IMR-90 (cell line): ENCODE results near the gene CAPN5. TPM values are rescaled to one million over a fixed set of nuclear protein-coding genes. Genes with fewer than 3 reads are reported as not detected.

Experiments used
- ATAC-seq: fragments of 200-7000 bp; cut with Tn5 transposase; 2 replicates; pipeline ENCODE4 v1.9.1; 2020; ENCODE audit warnings: low read depth, mild to moderate bottlenecking, moderate library complexity
- BruUV-seq: library from RNA; stranded (reverse); fragments of 400-500 nt; replicated peaks from 2 replicates; lab custom pipeline; 2021; lab: Mats Ljungman, UMichigan
- CTCF ChIA-PET: fragments of 300-600 bp; formaldehyde crosslinking; extraction: SDS; loops from one replicate; lab custom pipeline; 2021; ENCODE audit warnings: antibody characterized with exemption; lab: Yijun Ruan, JAX
- POLR2A ChIA-PET: fragments of 300-600 bp; sonication (Branson Sonifier 250); formaldehyde crosslinking; loops from one replicate; lab custom pipeline; 2022; ENCODE audit warnings: antibody characterized with exemption; ENCODE audit not compliant: unreplicated experiment; lab: Charles Lee
- DNase-seq: peaks from one replicate; pipeline ENCODE4 v3.0.0; 2013
- H2AFZ ChIP-seq: replicated peaks from 2 replicates; pipeline ENCODE3; 2013; ENCODE audit warnings: low read length, mild to moderate bottlenecking; ENCODE audit not compliant: poor library complexity
- H2AK5ac ChIP-seq: 2 replicates; pipeline ENCODE4 v1.6.1; 2013; ENCODE audit warnings: low read depth, low read length, inconsistent platforms
- H2AK9ac ChIP-seq: replicated peaks from 2 replicates; pipeline ENCODE3; 2013; ENCODE audit warnings: mild to moderate bottlenecking, low read depth, low read length, moderate library complexity; ENCODE audit not compliant: poor library complexity
- H2BK120ac ChIP-seq: 2 replicates; pipeline ENCODE4 v1.6.1; 2013; ENCODE audit warnings: low read depth, low read length, inconsistent platforms
- H2BK15ac ChIP-seq: 3 replicates; pipeline ENCODE4 v1.6.1; 2013; ENCODE audit warnings: low read depth, low read length, inconsistent platforms
- H2BK20ac ChIP-seq: 2 replicates; pipeline ENCODE4 v1.6.1; 2013; ENCODE audit warnings: low read depth, mild to moderate bottlenecking, inconsistent platforms, low read length, moderate library complexity
- H2BK5ac ChIP-seq: 2 replicates; pipeline ENCODE4 v1.6.1; 2013; ENCODE audit warnings: mild to moderate bottlenecking, low read depth, low read length, inconsistent platforms; ENCODE audit not compliant: poor library complexity, severe bottlenecking
- H3K14ac ChIP-seq: replicated peaks from 2 replicates; pipeline ENCODE4 v1.6.1; 2013; ENCODE audit warnings: low read depth, low read length, inconsistent platforms
- H3K18ac ChIP-seq: 2 replicates; pipeline ENCODE4 v1.6.1; 2013; ENCODE audit warnings: low read depth, low read length, control low read depth
- H3K23ac ChIP-seq: 2 replicates; pipeline ENCODE4 v1.6.1; 2013; ENCODE audit warnings: low read depth, low read length, inconsistent platforms
- H3K27ac ChIP-seq: 2 replicates; pipeline ENCODE4 v1.5.1; 2013; ENCODE audit warnings: mild to moderate bottlenecking, control low read depth, low read length; ENCODE audit not compliant: insufficient read depth
- H3K27me3 ChIP-seq: 2 replicates; pipeline ENCODE4 v1.6.1; 2013; ENCODE audit warnings: low read length; ENCODE audit not compliant: control insufficient read depth, insufficient read depth
- H3K36me3 ChIP-seq: 2 replicates; pipeline ENCODE4 v1.6.1; 2013; ENCODE audit warnings: low read length, mixed read lengths; ENCODE audit not compliant: control insufficient read depth, insufficient read depth
- H3K4ac ChIP-seq: 2 replicates; pipeline ENCODE4 v1.6.1; 2013; ENCODE audit warnings: low read depth, low read length, inconsistent platforms
- H3K4me1 ChIP-seq: 2 replicates; pipeline ENCODE4 v1.6.1; 2013; ENCODE audit warnings: low read length, mixed read lengths; ENCODE audit not compliant: control insufficient read depth, insufficient read depth
- H3K4me2 ChIP-seq: 2 replicates; pipeline ENCODE4 v1.6.1; 2013; ENCODE audit warnings: low read depth, mild to moderate bottlenecking, control low read depth, low read length, moderate library complexity
- H3K4me3 ChIP-seq: 2 replicates; pipeline ENCODE4 v1.5.1; 2013; ENCODE audit warnings: low read depth, mild to moderate bottlenecking, control low read depth, low read length, moderate library complexity; ENCODE audit not compliant: insufficient read depth
- H3K56ac ChIP-seq: 2 replicates; pipeline ENCODE4 v1.6.1; 2013; ENCODE audit warnings: low read length, inconsistent platforms; ENCODE audit not compliant: insufficient read depth; ENCODE audit errors: extremely low read depth
- H3K79me1 ChIP-seq, 2 experiments: 2 replicates each; pipeline ENCODE4 v1.6.1; 2013; ENCODE audit warnings: low read length in 2 of 2, inconsistent platforms in 1 of 2, low read depth in 1 of 2
- H3K9ac ChIP-seq: 2 replicates; pipeline ENCODE4 v1.6.1; 2013; ENCODE audit warnings: low read depth, low read length, control low read depth
- H3K9me1 ChIP-seq: 2 replicates; pipeline ENCODE4 v1.6.1; 2013; ENCODE audit warnings: low read length, inconsistent platforms; ENCODE audit not compliant: insufficient read depth
- H3K9me3 ChIP-seq: 2 replicates; pipeline ENCODE4 v1.6.1; 2013; ENCODE audit warnings: low read length; ENCODE audit not compliant: control insufficient read depth, insufficient read depth
- H4K20me1 ChIP-seq: 2 replicates; pipeline ENCODE4 v1.6.1; 2013; ENCODE audit warnings: low read length, inconsistent platforms; ENCODE audit not compliant: insufficient read depth
- H4K5ac ChIP-seq: 2 replicates; pipeline ENCODE4 v1.6.1; 2013; ENCODE audit warnings: mild to moderate bottlenecking, low read depth, low read length, control low read depth
- H4K8ac ChIP-seq, 2 experiments: 2 replicates each; pipeline ENCODE4 v1.6.1; 2013; ENCODE audit warnings: low read depth in 2 of 2, low read length in 2 of 2, control low read depth in 1 of 2, inconsistent platforms in 1 of 2
- H4K91ac ChIP-seq: 2 replicates; pipeline ENCODE4 v1.6.1; 2013; ENCODE audit warnings: low read depth, low read length, inconsistent platforms; ENCODE audit not compliant: insufficient read depth
- CEBPB ChIP-seq: IDR thresholded peaks from 2 replicates; pipeline ENCODE4 v1.6.1; 2012; ENCODE audit warnings: low read depth, low read length, improper control_type of control experiment
- CHD1 ChIP-seq: IDR thresholded peaks from 2 replicates; pipeline ENCODE4 v1.6.1; 2012; ENCODE audit warnings: low read depth, low read length, improper control_type of control experiment
- NFE2L2 ChIP-seq: fragments of 150-350 bp; IDR thresholded peaks from 2 replicates; pipeline ENCODE4 v1.6.1; 2016; ENCODE audit warnings: low read depth, mild to moderate bottlenecking, low read length
- RCOR1 ChIP-seq: IDR thresholded peaks from 2 replicates; pipeline ENCODE4 v1.6.1; 2012; ENCODE audit warnings: mild to moderate bottlenecking, low read length, improper control_type of control experiment; ENCODE audit not compliant: insufficient replicate concordance
- RFX5 ChIP-seq: IDR thresholded peaks from 2 replicates; pipeline ENCODE4 v1.8.0; 2012; ENCODE audit warnings: low read depth, mild to moderate bottlenecking, low read length, moderate library complexity
- USF2 ChIP-seq: fragments of 150-350 bp; IDR thresholded peaks from 2 replicates; pipeline ENCODE4 v1.6.1; 2017; ENCODE audit warnings: mild to moderate bottlenecking, antibody characterized with exemption, low read length, low read depth
- WGBS, 2 experiments: methylation state at CpG; one replicate each; pipeline versions ENCODE4 v1.1.5 to v1.1.7; 2013; ENCODE audit warnings: missing lambda C conversion rate in 2 of 2; ENCODE audit not compliant: insufficient read length in 1 of 2; ENCODE audit errors: extremely low coverage in 2 of 2; 5-methylcytosine and 5-hydroxymethylcytosine counted together
- dilution Hi-C: fragments of 300-500 bp; cut with HindIII; formaldehyde crosslinking; loops from one replicate; pipeline ENCODE4 v1.14.3; 2018; ENCODE audit warnings: low sequenced_read_pairs; ENCODE audit not compliant: unreplicated experiment
- in situ Hi-C: fragments of 300-500 bp; cut with MboI; formaldehyde crosslinking; loops from 3 replicates; pipeline ENCODE4 v1.14.3; 2019; ENCODE audit warnings: low sequenced_read_pairs, inconsistent platforms, mixed read lengths
- intact Hi-C: fragments of 100-400 bp; cut with micrococcal nuclease; formaldehyde crosslinking; loops from 2 replicates; pipeline ENCODE4 v1.10.0; 2022
- polyA plus RNA-seq, 3 experiments: library from polyadenylated mRNA; depleted of rRNA; stranded (reverse); fragments of >200 nt; gene quantifications; 2 replicates each; pipeline ENCODE4 v1.2.3, GENCODE V29; 2012; ENCODE audit warnings: low replicate concordance in 1 of 3
- total RNA-seq: library from RNA; depleted of rRNA; stranded (reverse); fragments of >200 nt; gene quantifications from 2 replicates; pipeline ENCODE4 v1.2.3, GENCODE V29; 2012
- TF ChIP-seq, protein P1 (sequence below): fragments of 150-350 bp; IDR thresholded peaks from 2 replicates; pipeline ENCODE4 v1.6.1; 2016; ENCODE audit warnings: low read depth, mild to moderate bottlenecking, low read length, moderate library complexity, borderline replicate concordance

CAPN5 gene
- total and polyA plus RNA-seq, 2 of the 4 experiments (the other 2 are of a cell fraction), result 8.1 to 24.0 TPM

DNA sequence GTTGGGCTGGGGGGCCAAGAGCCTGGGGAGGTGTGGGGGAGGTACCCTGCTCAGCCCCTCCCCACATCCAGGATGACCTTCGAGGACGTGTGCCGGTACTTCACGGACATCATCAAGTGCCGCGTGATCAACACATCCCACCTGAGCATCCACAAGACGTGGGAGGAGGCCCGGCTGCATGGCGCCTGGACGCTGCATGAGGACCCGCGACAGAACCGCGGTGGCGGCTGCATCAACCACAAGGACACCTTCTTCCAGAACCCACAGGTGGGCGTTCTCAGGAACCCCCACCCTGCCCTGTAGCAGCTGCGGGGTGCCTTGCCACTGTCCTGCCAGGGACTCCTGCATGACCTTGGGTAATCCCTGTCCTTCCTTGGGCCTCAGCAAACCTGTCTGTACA, 51.3 kb downstream of the CAPN5 start:
- Histone ChIP-seq H3K14ac (no peak overlapping the region), H3K9me1 (no peaks in the 10 kb centered on the region; the same call in none of the 2 replicates), H3K23ac (no peak overlapping the region), H4K8ac (no peak overlapping the region), H2BK5ac (no peak overlapping the region), H3K79me1 (no peaks in the 10 kb centered on the region), H2AFZ (no peak overlapping the region), H2AK5ac (no peak overlapping the region), H4K91ac (no peak overlapping the region), H3K27me3 (no peaks in the 10 kb centered on the region), H3K4ac (no peak overlapping the region), H2BK20ac (no peak overlapping the region), H3K18ac (no peak overlapping the region), H2BK15ac (no peak overlapping the region), H3K9ac (no peak overlapping the region), H3K4me2 (no peak overlapping the region), H3K36me3 (peaks cover 32% of the 10 kb centered on the region; the same call in 1 of the 2 replicates), H4K20me1 (no peaks in the 10 kb centered on the region), H3K56ac (no peak overlapping the region), H3K9me3 (no peaks in the 10 kb centered on the region), H3K4me1 (no peaks in the 10 kb centered on the region), H3K27ac (no peak overlapping the region), H2BK120ac (no peak overlapping the region), H4K5ac (no peak overlapping the region), H2AK9ac (no peak overlapping the region), H3K4me3 (no peak overlapping the region)
- dilution Hi-C loops, result no loop called here
- intact Hi-C loops, result no loop called here
- in situ Hi-C loops, result no loop called here
- ChIA-PET POLR2A (no interaction called here), CTCF (no interaction called here)
- TF ChIP-seq USF2 (no peak), RCOR1 (no peak), CEBPB (no peak), NFE2L2 (no peak), RFX5 (no peak), CHD1 (no peak)
- TF ChIP-seq, protein P1, sequence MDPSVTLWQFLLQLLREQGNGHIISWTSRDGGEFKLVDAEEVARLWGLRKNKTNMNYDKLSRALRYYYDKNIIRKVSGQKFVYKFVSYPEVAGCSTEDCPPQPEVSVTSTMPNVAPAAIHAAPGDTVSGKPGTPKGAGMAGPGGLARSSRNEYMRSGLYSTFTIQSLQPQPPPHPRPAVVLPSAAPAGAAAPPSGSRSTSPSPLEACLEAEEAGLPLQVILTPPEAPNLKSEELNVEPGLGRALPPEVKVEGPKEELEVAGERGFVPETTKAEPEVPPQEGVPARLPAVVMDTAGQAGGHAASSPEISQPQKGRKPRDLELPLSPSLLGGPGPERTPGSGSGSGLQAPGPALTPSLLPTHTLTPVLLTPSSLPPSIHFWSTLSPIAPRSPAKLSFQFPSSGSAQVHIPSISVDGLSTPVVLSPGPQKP, result no peak
- ATAC-seq, result no peak
- 93% methylated on average over 16 of the region's 17 CpGs; no CpG with 5 or more reads in 1 of the 2 experiments for WGBS, 2 experiments
- no TSS peak for BruUV-seq
- no peak for DNase-seq
